Tongue (tissue), 2 donors: ENCODE measurements around the gene TRAF3. TPM values are rescaled to one million over a fixed set of nuclear protein-coding genes. Genes with fewer than 3 reads are reported as not detected.
"Not testable (repeated sequence)": the region's sequence is repeated elsewhere in the genome, so short reads cannot be mapped to it uniquely, and the experiment has no call there.

ENCODE experiments used
- DNase-seq: peaks from one replicate; pipeline ENCODE4 v3.0.0-alpha.2; 2015
- total RNA-seq: library from RNA; depleted of rRNA; stranded (reverse); fragments of >200 nt; gene quantifications from one replicate; pipeline ENCODE4 v1.2.3, GENCODE V29; 2014

The TRAF3 gene
- total RNA-seq, 1 donor from 2014 or later: 27.5 TPM

- DNase-seq: peak; percentile 70
Observed at GRCh38 chr14:102829016-102829548, 51.8 kb downstream of the TRAF3 start.

- no peak for DNase-seq
Observed at GRCh38 chr14:102830474-102831045, 53.3 kb downstream of the TRAF3 start.

GRCh38 chr14:102831163-102831804, 54.0 kb downstream of the TRAF3 start:
- no peak for DNase-seq

DNA sequence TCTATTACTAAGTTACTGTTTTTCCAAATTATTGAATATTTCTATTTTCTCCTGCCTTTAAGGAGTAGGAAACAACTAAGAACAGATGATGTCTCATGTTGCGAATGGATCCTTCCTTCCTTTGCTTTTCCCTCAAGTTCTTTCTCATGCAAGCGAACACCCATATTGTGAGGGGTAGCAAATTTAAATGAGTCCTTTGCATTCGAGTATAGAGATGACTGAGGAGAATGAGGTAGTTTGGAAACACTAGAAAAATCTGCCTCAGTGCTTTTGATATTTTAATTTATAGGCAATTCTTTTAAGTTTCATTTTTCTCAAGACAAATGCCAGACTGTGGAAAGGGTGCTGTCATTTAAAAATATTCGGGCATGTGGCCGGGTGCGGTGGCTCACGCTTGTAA, 56.1 kb downstream of the TRAF3 start:
- no peak for DNase-seq

GRCh38 chr14:102833991-102834390, 56.7 kb downstream of the TRAF3 start:
- no peak for DNase-seq

DNA sequence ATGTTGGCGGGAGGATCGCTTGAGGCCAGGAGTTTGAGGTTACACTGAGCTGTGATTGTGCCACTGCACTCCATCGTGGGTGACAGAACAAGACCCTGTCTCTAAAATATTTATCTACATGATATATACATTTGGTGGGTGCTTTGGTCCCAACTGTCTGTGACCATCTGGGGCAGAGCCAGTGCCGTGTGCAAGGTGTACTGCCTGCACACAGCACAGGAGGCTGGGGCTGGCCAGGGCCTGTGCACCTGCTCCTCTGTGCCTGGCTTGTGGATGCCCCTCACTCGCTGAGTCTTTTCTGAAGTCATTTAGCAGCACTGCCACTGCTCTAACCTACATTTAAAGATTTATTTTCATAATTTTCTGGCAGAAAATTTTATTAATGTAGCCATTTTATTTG, 58.7 kb downstream of the TRAF3 start:
- DNase-seq: no peak

DNA sequence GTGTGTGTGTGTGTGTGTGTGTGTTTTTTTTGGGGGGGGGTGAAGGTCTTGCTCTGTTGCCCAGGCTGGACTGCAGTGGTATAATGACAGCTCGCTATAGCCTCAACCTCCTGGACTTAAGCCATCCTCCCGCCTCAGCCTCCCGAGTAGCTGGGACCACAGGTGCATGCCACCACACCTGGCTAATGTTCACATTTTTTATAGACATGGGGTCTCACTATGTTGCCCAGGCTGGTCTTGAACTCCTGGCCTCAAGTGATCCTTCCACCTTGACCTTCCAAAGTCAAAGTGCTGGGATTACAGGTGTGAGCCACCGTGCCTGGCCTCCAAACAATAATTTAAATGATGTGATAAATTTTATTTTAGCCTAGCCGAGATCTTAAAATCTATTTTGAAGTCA, 59.9 kb downstream of the TRAF3 start:
- DNase-seq: not testable (repeated sequence)

GRCh38 chr14:102838501-102838900, 61.3 kb downstream of the TRAF3 start:
- DNase-seq: no peak

GRCh38 chr14:102840115-102840514, 62.9 kb downstream of the TRAF3 start:
- DNase-seq: no peak

GRCh38 chr14:102840771-102841528, 63.7 kb downstream of the TRAF3 start:
- no peak for DNase-seq

- peak; percentile 47 for DNase-seq
Observed at GRCh38 chr14:102848830-102849525, 71.7 kb downstream of the TRAF3 start.

DNA sequence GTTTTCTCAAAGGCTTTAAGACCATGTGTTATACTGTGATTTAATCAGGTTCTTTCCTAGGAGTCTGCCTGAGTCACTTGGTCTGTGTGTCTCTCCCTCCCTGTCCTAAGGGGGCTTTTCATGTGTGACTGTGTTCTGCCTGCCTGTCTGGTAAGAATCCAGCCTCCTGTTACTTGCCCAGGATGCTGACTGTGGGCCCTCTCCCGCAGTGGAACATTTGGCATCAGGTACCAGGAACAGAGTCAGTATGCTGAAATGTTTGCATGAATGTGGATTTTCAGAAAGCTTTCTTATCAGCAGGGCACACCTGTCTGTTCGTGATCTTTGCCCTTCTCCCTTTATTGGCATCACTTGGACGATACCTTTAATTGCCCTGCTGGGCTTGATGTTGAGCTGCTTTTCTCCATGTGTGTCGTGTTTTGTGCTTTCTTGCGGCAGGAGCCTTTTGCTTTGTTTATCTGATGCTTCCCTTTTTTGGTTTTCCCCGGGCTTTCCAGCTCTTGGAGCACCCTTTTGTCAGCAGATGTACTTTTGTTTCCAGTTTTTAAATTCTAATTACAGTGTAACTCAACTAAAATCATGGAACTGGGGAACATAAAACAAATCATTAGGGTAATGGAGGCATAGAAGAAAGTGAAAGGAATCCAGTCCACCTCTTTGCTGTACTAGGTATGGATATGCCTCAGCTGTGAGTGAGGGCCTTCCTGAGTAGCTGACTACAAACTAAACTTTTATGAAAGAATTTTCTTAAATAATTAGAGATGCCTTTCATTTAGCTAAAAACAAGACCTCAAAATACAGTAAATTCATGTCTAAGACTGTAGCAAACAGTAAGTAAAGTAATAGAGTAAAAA, 72.5 kb downstream of the TRAF3 start:
- DNase-seq: no peak

DNA sequence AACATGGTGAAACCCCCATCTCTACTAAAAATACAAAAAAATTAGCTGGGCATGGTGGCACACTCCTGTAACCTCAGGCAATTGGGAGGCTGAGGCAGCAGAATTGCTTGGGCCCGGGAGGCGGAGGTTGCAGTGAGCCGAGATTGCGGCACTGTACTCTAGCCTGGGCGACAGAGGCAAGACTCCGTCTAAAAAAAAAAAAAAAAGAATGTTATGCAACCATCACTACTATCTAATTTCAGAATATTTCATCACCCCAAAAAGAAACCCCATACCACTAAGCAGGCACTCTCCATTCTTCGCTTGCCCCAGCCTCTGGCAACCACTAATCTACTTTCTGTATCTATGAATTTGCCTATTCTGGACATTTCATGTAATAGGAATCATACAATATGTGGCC, 76.4 kb downstream of the TRAF3 start:
- no peak for DNase-seq

DNA sequence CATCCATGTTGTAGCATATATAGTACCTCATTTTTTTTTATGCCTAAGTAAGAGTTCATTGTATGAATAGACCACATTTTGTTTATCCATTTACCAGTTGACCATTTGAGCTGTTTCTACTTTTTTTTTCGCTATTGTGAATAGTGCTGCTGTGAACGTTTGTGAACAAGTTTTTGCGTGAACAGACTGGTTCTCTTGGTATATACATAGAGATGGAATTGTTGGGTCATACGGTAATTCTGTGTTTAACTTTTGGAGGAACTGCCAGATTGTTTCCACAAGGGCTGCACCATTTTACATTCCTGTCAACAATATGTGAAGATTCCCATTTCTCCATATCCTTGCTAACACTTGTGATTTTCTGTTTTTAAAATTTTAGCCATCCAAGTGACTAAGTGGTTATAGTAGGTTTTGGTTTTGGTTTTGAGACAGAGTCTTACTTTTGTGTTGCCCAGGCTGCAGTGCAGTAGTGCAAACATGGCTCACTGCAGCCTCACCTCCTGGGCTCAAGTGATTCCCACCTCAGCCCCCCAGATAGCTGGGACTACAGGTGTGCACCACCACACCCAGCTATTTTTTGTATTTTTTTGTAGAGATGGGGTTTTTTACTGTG, 76.9 kb downstream of the TRAF3 start:
- no peak for DNase-seq

DNA sequence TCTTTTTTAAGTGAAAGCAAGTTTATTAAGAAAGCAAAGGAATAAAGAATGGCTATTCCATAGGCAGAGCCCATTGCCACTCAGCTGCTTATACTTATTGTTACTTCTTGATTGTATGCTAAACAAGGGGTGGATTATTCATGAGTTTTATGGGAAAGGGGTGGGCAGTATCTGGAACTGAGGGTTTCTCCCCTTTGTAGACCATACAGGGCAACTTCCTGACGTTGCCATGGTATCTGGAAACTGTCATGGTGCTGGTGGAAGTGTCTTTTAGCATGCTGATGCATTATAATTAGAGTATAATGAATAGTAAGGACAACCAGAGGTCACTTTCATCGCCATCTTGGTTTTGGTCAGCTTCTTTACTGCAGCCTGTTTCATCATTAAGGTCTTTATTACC, 78.9 kb downstream of the TRAF3 start:
- DNase-seq: no peak

- DNase-seq: no peak
Observed at GRCh38 chr14:102857444-102857843, 80.2 kb downstream of the TRAF3 start.

DNA sequence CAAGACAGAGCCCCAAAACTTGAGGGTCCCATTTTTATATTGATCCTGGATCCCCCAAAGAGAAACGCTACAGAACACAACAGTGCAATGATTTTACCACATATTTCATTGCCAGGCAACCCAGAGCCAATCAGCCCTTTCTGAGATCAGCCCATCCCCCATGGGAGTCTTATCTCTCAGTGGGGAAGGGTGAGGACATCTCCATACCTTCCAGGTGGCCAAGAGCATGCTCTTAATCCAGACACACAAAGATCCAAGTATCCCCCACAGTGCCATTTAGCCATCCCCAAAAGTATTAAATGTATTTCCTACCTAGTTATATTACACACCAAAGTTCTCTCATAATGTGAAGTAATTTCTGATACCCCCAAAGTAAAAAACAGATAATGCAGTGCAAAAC, 82.7 kb downstream of the TRAF3 start:
- no peak for DNase-seq

GRCh38 chr14:102862154-102862773, 85.0 kb downstream of the TRAF3 start:
- DNase-seq: no peak

- DNase-seq: no peak
Observed at GRCh38 chr14:102863381-102863780, 86.1 kb downstream of the TRAF3 start.

DNA sequence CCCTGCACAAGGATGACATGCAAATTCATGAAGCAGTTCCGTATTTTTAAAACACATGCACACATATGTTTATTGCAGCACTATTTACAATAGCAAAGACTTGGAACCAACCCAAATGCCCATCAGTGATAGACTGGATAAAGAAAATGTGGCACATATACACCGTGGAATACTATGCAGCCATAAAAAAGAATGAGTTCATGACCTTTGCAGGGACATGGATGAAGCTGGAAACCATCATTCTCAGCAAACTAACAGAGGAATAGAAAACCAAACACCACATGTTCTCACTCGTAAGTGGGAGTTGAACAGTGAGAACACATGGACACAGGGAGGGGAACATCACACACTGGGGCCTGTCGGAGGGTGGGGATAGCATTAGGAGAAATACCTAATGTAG, 88.7 kb downstream of the TRAF3 start:
- DNase-seq: not testable (repeated sequence)
